ENCODE data around the gene FAAH.

The FAAH gene

GRCh38 chr1:46411601-46412341 lies 17.7 kb downstream of the FAAH start:
- no peak for DNase-seq
- TF ChIP-seq CTCF (IDR thresholded peaks at IDR 0.05; ENCODE audit: low read depth, low read length, missing control alignments), result peak; percentile 63
- Histone ChIP-seq H3K4me3 (ENCODE audit: low read depth, low read length) (no peak overlapping the region), H3K27ac (no peak overlapping the region), H3K36me3 (replicated peaks) (no peaks in the 10 kb centered on the region), H3K27me3 (replicated peaks) (peaks cover 1% of the 10 kb centered on the region)
- in situ Hi-C loops (cut with HindIII; ENCODE audit: low pct_ligation_motif_present, low sequenced_read_pairs), result no loop called here

GRCh38 chr1:46412893-46413595 lies 18.9 kb downstream of the FAAH start:
- Histone ChIP-seq H3K27me3 (replicated peaks) (peaks cover 1% of the 10 kb centered on the region), H3K36me3 (replicated peaks) (no peaks in the 10 kb centered on the region), H3K27ac (no peak overlapping the region), H3K4me3 (ENCODE audit: low read depth, low read length) (no peak overlapping the region)
- TF ChIP-seq CTCF (IDR thresholded peaks at IDR 0.05; ENCODE audit: low read depth, low read length, missing control alignments), result no peak
- no peak for DNase-seq
- in situ Hi-C loops (cut with HindIII; ENCODE audit: low pct_ligation_motif_present, low sequenced_read_pairs), result no loop called here

- Histone ChIP-seq H3K27me3 (replicated peaks) (peaks cover 1% of the 10 kb centered on the region), H3K36me3 (replicated peaks) (no peaks in the 10 kb centered on the region), H3K4me3 (ENCODE audit: low read depth, low read length) (no peak overlapping the region), H3K27ac (no peak overlapping the region)
- DNase-seq, result peak; percentile 11
- in situ Hi-C loops (cut with HindIII; ENCODE audit: low pct_ligation_motif_present, low sequenced_read_pairs), result no loop called here
- peak; percentile 63 for TF ChIP-seq CTCF (IDR thresholded peaks at IDR 0.05; ENCODE audit: low read depth, low read length, missing control alignments)
Measured at GRCh38 chr1:46413596-46413985, 19.5 kb downstream of the FAAH start.

- Histone ChIP-seq H3K27me3 (replicated peaks) (peaks cover 1% of the 10 kb centered on the region), H3K27ac (no peak overlapping the region), H3K4me3 (ENCODE audit: low read depth, low read length) (no peak overlapping the region), H3K36me3 (replicated peaks) (no peaks in the 10 kb centered on the region)
- TF ChIP-seq CTCF (IDR thresholded peaks at IDR 0.05; ENCODE audit: low read depth, low read length, missing control alignments), result no peak
- in situ Hi-C loops (cut with HindIII; ENCODE audit: low pct_ligation_motif_present, low sequenced_read_pairs), result no loop called here
- DNase-seq, result no peak
Measured at GRCh38 chr1:46415514-46415913, 21.4 kb downstream of the FAAH start.

- Histone ChIP-seq H3K36me3 (replicated peaks) (no peaks in the 10 kb centered on the region), H3K27ac (no peak overlapping the region), H3K27me3 (replicated peaks) (peaks cover 3% of the 10 kb centered on the region), H3K4me3 (ENCODE audit: low read depth, low read length) (no peak overlapping the region)
- in situ Hi-C loops (cut with HindIII; ENCODE audit: low pct_ligation_motif_present, low sequenced_read_pairs), result no loop called here
- TF ChIP-seq CTCF (IDR thresholded peaks at IDR 0.05; ENCODE audit: low read depth, low read length, missing control alignments), result no peak
- DNase-seq, result no peak
Measured at GRCh38 chr1:46418976-46419375, 24.9 kb downstream of the FAAH start.
